Panc1 (cell line): ENCODE data around the gene CD2BP2. TPM values are rescaled to one million over a fixed set of nuclear protein-coding genes. Genes with fewer than 3 reads are reported as not detected.

Experiments used
- ATAC-seq: fragments of 200-7000 bp; cut with Tn5 transposase; 2 replicates; pipeline ENCODE4 v1.9.1; 2020; ENCODE audit warnings: mild to moderate bottlenecking, moderate library complexity
- Bru-seq: library from RNA; stranded (reverse); fragments of 400-500 nt; gene quantifications from one replicate; lab custom pipeline; 2021; lab: Mats Ljungman, UMichigan
- BruChase-seq, 2 experiments: library from RNA; stranded (reverse); fragments of 400-500 nt; gene quantifications; one replicate each; lab custom pipeline; 2021; lab: Mats Ljungman, UMichigan
- BruUV-seq: library from RNA; stranded (reverse); fragments of 400-500 nt; replicated peaks from 2 replicates; lab custom pipeline; 2021; lab: Mats Ljungman, UMichigan
- CTCF ChIA-PET: fragments of 300-600 bp; sonication (Branson Sonifier 250); formaldehyde crosslinking; loops from one replicate; lab custom pipeline; 2022; ENCODE audit warnings: antibody characterized with exemption; lab: Charles Lee
- POLR2A ChIA-PET: fragments of 300-600 bp; sonication (Branson Sonifier 250); formaldehyde crosslinking; loops from one replicate; lab custom pipeline; 2022; ENCODE audit warnings: antibody characterized with exemption; lab: Charles Lee
- DNase-seq: peaks from one replicate; pipeline ENCODE4 v3.0.0-alpha.2; 2010; ENCODE audit warnings: low read depth, low spot score
- H3K27ac ChIP-seq: 2 replicates; pipeline ENCODE4 v1.5.1; 2011; ENCODE audit warnings: mild to moderate bottlenecking, low read length, inconsistent platforms
- H3K27me3 ChIP-seq: fragments of 200-500 bp; sonication (Bioruptor generic); 2 replicates; pipeline ENCODE4 v1.6.0; 2014; ENCODE audit warnings: low read length, inconsistent platforms; ENCODE audit not compliant: control insufficient read depth, insufficient read depth
- H3K36me3 ChIP-seq: fragments of 200-500 bp; sonication (Bioruptor generic); 2 replicates; pipeline ENCODE4 v1.5.1; 2014; ENCODE audit warnings: inconsistent platforms, mild to moderate bottlenecking, low read length, moderate library complexity; ENCODE audit not compliant: control insufficient read depth, insufficient read depth
- H3K4me1 ChIP-seq: 2 replicates; pipeline ENCODE4 v1.5.1; 2011; ENCODE audit warnings: inconsistent platforms, mild to moderate bottlenecking, low read length, moderate library complexity; ENCODE audit not compliant: control insufficient read depth, insufficient read depth
- H3K4me3 ChIP-seq, 2 experiments: 2 replicates each; pipeline ENCODE4 v1.5.1; 2011 to 2012; ENCODE audit warnings: low read depth in 2 of 2, low read length in 2 of 2, mild to moderate bottlenecking in 2 of 2, inconsistent platforms in 1 of 2, moderate library complexity in 1 of 2
- H3K9me3 ChIP-seq: fragments of 200-500 bp; sonication (Bioruptor generic); 2 replicates; pipeline ENCODE4 v1.5.1; 2014; ENCODE audit warnings: low read depth, mild to moderate bottlenecking, inconsistent platforms, low read length, moderate library complexity; ENCODE audit not compliant: control insufficient read depth, insufficient read depth
- POLR2AphosphoS5 ChIP-seq: IDR thresholded peaks from 2 replicates; pipeline ENCODE4 v1.6.1; 2012; ENCODE audit warnings: mild to moderate bottlenecking, low read depth, low read length, moderate library complexity
- SIN3A ChIP-seq: IDR thresholded peaks from 2 replicates; pipeline ENCODE4 v1.6.1; 2012; ENCODE audit warnings: low read depth, mild to moderate bottlenecking, low read length, moderate library complexity, borderline replicate concordance; ENCODE audit not compliant: insufficient read depth
- TCF7L2 ChIP-seq: IDR thresholded peaks from 2 replicates; pipeline ENCODE4 v1.6.1; 2011; ENCODE audit warnings: mild to moderate bottlenecking, low read depth, low read length, inconsistent platforms
- in situ Hi-C: cut with HindIII; loops from 2 replicates; pipeline ENCODE4 v1.10.0; 2016; ENCODE audit warnings: low sequenced_read_pairs, low pct_unique_long_range_greater_than_20kb
- intact Hi-C: fragments of 100-400 bp; cut with micrococcal nuclease; formaldehyde crosslinking; loops from one replicate; pipeline ENCODE4 v1.10.0; 2022; ENCODE audit not compliant: unreplicated experiment
- long read RNA-seq: library from polyadenylated mRNA; unstranded; transcript quantifications from one replicate; pipeline ENCODE4 v2.0.0, GENCODE V29; 2021; ENCODE audit not compliant: unreplicated experiment
- polyA plus RNA-seq: library from polyadenylated mRNA; unstranded; fragments of >200 nt; gene quantifications from one replicate; pipeline ENCODE4 v1.2.1, GENCODE V29; 2012; ENCODE audit warnings: missing spikeins; ENCODE audit not compliant: insufficient read length
- total RNA-seq: library from RNA; stranded (reverse); gene quantifications from one replicate; pipeline ENCODE4 v1.2.1, GENCODE V29; 2021; ENCODE audit not compliant: unreplicated experiment
- TF ChIP-seq, protein P1 (sequence below): fragments of 450-650 bp; IDR thresholded peaks from 2 replicates; pipeline ENCODE4 v1.5.1; 2017; ENCODE audit warnings: mild to moderate bottlenecking
- TF ChIP-seq, protein P2 (sequence below), 2 experiments: IDR thresholded peaks; 2 replicates each; pipeline ENCODE4 v1.6.1; 2011 to 2012; ENCODE audit warnings: low read depth in 2 of 2, control low read depth in 1 of 2, low read length in 1 of 2, mild to moderate bottlenecking in 1 of 2, moderate library complexity in 1 of 2; ENCODE audit not compliant: insufficient read depth in 1 of 2

The CD2BP2 gene
- total RNA-seq (90.7 TPM), Bru-seq, nascent RNA (percentile 94 among the genes with signal in this experiment), BruChase-seq, experiment 1, labeled RNA remaining after a 2-hour chase (percentile 99 among the genes with signal in this experiment), BruChase-seq, experiment 2, labeled RNA remaining after a 6-hour chase (percentile 99 among the genes with signal in this experiment)
- 68.7 TPM for polyA plus RNA-seq
- long read RNA-seq, transcript CD2BP2-203 (6 exons, 1,417 nt): minor isoform, 14 of 229 reads
- long read RNA-seq, transcript CD2BP2-201 (7 exons, 3,421 nt): major isoform, 97 of 229 reads
- long read RNA-seq, partial matches to known transcripts: 107 of 229 reads
- long read RNA-seq, other reads (novel, unspliced or antisense): 10 of 229 reads

DNA sequence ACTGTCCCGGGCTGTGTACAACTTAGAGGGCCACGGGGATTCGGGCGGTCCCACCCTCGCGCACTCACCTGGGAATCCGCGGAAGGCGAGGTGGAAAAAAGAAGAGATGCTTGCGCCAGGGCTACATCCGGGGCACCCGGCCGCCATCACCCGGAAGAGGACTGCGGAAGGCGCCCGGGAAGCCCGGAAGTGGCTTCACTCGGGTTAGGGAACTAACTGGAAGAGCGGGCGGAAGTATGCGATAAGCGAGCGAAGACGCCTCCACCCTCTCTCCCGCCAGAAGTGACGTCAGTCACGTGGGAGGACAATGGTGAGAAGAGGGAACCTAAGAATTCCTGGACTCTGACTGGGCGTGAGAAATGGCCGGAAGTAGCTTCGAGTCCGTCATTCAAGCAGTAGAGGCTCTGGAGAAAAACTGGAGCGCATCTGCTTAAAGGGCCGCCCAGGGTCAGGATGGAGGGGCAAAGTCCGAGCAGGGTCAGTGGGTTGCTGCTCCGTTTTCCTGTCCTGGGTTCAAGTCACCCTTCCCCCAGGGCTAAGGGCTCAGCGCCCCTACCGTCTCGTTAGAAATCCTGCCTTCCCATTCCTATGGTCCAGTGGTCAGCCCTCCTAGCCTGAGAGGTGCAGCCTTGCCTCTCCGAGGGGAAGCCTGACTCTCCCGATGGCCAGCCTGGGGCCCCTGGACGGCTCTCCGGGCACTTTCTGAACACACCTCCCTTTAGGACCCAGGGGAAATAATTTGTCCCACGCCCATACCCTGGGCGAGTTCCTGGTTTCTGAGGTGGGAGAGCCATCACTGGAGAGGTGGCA, at the start of gene CD2BP2:
Gene CD2BP2 (minus strand): TSS at position 165 of the 810 bp plus-strand sequence. CDS start 627 bp downstream, outside the sequence.
- peaks cover 49% of the 10 kb centered on the region for H3K4me1 ChIP-seq
- peak within 1 kb of the TSS; percentile 99 for H3K27ac ChIP-seq
- ChIA-PET CTCF (interaction anchor here (1.1 to 1.5 kb wide), 2 partner anchors 41 to 264 kb away, joined by 3 read pairs; partner anchors contain the start of gene TBX6), POLR2A (interaction anchor here (0.6 to 1.5 kb wide), 2 partner anchors 16 to 20 kb away, joined by 4 to 7 read pairs; no protein-coding TSS in a partner anchor)
- TSS peak; percentile 98 for BruUV-seq
- no peaks in the 10 kb centered on the region for H3K9me3 ChIP-seq
- TF ChIP-seq POLR2AphosphoS5: peak; percentile 83
- peak; percentile 75; the same call in 1 of the 2 replicates for TF ChIP-seq SIN3A
- TF ChIP-seq, protein P1, sequence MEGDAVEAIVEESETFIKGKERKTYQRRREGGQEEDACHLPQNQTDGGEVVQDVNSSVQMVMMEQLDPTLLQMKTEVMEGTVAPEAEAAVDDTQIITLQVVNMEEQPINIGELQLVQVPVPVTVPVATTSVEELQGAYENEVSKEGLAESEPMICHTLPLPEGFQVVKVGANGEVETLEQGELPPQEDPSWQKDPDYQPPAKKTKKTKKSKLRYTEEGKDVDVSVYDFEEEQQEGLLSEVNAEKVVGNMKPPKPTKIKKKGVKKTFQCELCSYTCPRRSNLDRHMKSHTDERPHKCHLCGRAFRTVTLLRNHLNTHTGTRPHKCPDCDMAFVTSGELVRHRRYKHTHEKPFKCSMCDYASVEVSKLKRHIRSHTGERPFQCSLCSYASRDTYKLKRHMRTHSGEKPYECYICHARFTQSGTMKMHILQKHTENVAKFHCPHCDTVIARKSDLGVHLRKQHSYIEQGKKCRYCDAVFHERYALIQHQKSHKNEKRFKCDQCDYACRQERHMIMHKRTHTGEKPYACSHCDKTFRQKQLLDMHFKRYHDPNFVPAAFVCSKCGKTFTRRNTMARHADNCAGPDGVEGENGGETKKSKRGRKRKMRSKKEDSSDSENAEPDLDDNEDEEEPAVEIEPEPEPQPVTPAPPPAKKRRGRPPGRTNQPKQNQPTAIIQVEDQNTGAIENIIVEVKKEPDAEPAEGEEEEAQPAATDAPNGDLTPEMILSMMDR: no peak
- in situ Hi-C loops: no loop called here
- ATAC-seq (peak; percentile 92), DNase-seq (peak; percentile 98)
- H3K4me3 ChIP-seq: peak within 1 kb of the TSS; percentile 98 to 99
- intact Hi-C loops: no loop called here
- H3K27me3 ChIP-seq: no peaks in the 10 kb centered on the region
- peaks cover 5% of the 10 kb centered on the region for H3K36me3 ChIP-seq

DNA sequence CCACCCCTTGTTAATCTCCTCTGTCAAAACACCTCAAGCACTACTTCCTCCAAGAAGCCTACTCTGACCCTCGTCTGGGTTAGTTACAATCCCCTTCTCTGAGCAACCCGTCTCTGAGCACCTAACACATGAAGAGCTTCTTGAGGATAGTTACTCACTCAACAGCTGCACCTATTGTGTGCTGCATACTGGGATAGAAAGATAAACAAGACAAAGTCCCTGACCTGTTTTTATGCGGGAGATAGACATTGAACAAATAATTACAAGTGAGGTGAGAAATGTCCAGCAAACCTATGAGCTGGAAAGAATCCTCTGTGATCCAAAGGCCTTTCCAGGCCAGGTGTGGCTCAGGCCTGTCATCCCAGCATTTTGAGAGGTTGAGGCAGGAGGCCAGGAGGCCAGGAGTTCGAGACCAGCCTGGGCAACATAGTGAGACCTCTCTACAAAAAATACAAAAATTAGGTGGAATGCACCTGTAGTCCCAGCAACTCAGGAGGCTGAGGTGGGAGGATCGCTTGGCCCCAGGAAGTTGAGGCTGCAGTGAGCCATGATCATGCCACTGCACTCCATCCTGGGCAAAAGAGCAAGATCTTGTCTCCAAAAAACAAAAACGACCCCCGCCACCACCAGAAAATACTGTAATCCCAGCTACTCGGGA, 46.8 kb upstream of the CD2BP2 start:
- CTCF ChIA-PET: no interaction called here
- POLR2A ChIA-PET: interaction anchor here (0.7 kb wide), 1 partner anchor 19 kb away, joined by 3 read pairs; no protein-coding TSS in a partner anchor

More for the DNA sequence above, 46.8 kb upstream of the CD2BP2 start:
- TF ChIP-seq, protein P1: no peak
- TF ChIP-seq SIN3A (no peak), POLR2AphosphoS5 (no peak), TCF7L2 (no peak)
- TF ChIP-seq, protein P2, sequence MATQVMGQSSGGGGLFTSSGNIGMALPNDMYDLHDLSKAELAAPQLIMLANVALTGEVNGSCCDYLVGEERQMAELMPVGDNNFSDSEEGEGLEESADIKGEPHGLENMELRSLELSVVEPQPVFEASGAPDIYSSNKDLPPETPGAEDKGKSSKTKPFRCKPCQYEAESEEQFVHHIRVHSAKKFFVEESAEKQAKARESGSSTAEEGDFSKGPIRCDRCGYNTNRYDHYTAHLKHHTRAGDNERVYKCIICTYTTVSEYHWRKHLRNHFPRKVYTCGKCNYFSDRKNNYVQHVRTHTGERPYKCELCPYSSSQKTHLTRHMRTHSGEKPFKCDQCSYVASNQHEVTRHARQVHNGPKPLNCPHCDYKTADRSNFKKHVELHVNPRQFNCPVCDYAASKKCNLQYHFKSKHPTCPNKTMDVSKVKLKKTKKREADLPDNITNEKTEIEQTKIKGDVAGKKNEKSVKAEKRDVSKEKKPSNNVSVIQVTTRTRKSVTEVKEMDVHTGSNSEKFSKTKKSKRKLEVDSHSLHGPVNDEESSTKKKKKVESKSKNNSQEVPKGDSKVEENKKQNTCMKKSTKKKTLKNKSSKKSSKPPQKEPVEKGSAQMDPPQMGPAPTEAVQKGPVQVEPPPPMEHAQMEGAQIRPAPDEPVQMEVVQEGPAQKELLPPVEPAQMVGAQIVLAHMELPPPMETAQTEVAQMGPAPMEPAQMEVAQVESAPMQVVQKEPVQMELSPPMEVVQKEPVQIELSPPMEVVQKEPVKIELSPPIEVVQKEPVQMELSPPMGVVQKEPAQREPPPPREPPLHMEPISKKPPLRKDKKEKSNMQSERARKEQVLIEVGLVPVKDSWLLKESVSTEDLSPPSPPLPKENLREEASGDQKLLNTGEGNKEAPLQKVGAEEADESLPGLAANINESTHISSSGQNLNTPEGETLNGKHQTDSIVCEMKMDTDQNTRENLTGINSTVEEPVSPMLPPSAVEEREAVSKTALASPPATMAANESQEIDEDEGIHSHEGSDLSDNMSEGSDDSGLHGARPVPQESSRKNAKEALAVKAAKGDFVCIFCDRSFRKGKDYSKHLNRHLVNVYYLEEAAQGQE (IDR thresholded peaks at IDR 0.05; ENCODE audit: insufficient read depth in 1 of 2, low read depth in 2 of 2, low read length in 1 of 2): no peak
- Histone ChIP-seq H3K4me1 (peaks cover 14% of the 10 kb centered on the region), H3K9me3 (no peaks in the 10 kb centered on the region), H3K27me3 (no peaks in the 10 kb centered on the region), H3K4me3 (no peak overlapping the region), H3K27ac (peak overlapping the region; percentile 21; the same call in 1 of the 2 replicates), H3K36me3 (no peaks in the 10 kb centered on the region)
- DNase-seq: no peak
- in situ Hi-C loops (no loop called here), intact Hi-C loops (no loop called here)
- BruUV-seq: no TSS peak
- ATAC-seq: no peak
